ENCODE measurements around the gene SPSB2.
"Not testable (repeated sequence)": the region's sequence is repeated elsewhere in the genome, so short reads cannot be mapped to it uniquely, and the experiment has no call there.

The SPSB2 gene

DNA sequence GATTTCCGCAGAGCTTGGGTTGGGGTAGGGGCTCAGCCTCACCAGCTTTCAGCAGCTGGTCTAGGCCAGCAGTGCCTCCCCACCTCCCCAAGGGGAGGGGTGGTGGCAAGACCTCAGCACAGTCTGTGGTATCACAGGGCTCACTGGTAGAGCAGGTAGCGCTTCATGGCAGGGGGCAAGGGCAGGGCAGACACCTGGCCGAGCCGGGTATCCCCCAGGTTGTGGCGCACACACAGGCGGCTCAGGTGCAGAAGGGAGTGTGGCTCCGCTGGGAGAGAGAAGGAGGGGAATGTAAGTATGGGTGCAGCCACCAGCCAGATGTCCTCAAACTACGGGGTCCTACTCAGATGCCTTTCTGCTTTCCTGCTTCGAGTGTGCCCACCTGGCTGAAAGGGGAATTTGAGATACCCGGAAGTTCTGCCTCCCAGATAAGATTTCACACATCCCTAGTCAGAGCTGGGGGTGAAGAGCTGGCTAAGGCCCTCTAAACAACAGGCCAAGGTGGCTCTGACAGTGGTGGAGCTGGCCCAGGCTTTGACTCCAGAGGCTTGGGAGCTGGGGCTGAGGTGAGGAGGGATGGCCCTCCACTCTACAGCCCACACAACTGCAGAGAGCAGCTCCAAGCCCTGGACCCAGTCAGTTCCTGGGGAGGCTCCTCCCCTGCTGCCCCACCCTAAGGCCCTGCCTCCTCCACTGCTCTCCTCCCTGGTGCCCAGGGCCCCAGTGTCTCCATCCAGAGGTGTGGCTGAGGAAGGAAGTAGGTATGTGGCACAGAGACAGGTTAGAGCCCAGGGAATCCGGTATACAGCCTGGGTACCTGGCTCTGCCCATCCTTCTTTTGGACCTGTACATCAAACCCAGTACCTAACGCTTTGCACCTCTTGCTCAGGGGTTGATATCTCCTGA is 1.8 kb downstream of the SPSB2 start:
- peak overlapping the region; percentile 88 for H3K27ac Mint-ChIP-seq
- peaks cover 51% of the 10 kb centered on the region for H3K4me1 Mint-ChIP-seq (ENCODE audit: low read depth)
- H3K4me3 Mint-ChIP-seq: peak overlapping the region; percentile 93
- DNase-seq (ENCODE audit: low spot score): peak; percentile 50
- H3K36me3 Mint-ChIP-seq (ENCODE audit: low read depth): peaks cover 51% of the 10 kb centered on the region
- H3K27me3 Mint-ChIP-seq (ENCODE audit: low read depth): no peaks in the 10 kb centered on the region
- no peaks in the 10 kb centered on the region for H3K9me3 Mint-ChIP-seq

- Mint-ChIP-seq H3K36me3 (ENCODE audit: low read depth) (peaks cover 55% of the 10 kb centered on the region), H3K27ac (peak overlapping the region; percentile 31), H3K4me3 (peak overlapping the region; percentile 93), H3K4me1 (ENCODE audit: low read depth) (peaks cover 49% of the 10 kb centered on the region)
- H3K27me3 Mint-ChIP-seq (ENCODE audit: low read depth); DNase-seq (ENCODE audit: low spot score); H3K9me3 Mint-ChIP-seq: not testable (repeated sequence)
These were observed 2.8 kb downstream of the SPSB2 start for GRCh38 chr12:6870304-6870703.

DNA sequence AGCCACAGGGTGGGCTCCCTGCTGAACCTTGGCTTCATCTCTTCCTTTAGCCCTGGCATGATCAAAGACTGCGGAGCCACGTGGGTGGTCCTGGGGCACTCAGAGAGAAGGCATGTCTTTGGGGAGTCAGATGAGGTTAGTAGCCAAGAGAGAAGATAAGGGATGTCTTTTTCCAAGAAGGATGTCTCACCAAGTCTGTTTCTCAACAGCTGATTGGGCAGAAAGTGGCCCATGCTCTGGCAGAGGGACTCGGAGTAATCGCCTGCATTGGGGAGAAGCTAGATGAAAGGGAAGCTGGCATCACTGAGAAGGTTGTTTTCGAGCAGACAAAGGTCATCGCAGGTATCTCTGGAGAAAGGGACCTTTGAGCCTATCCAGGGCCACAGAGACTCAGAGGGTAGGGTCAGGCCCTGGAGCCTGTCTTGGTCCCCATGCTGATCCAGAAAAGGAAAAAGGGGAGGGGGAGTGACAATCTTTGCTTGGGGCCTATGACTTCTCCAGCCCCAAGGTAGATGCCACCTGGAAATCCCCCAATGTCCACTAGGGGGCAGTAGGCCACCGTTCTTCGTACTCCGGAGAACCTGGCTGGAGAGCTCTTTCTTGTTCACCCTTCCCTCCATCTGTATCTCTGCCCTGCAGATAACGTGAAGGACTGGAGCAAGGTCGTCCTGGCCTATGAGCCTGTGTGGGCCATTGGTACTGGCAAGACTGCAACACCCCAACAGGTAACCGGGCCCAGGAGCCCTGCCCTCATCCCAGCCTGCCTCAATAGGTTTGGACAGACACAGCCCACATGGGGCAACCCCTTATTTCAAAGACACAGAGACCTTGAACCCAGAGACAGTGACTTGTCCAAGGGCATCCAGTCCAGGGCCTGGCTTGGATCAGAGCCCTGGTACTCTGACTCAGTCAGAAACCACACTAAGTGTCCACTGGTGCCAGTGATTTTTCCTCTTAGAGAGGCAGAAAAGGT is 3.8 kb downstream of the SPSB2 start:
- H3K36me3 Mint-ChIP-seq (ENCODE audit: low read depth): peaks cover 60% of the 10 kb centered on the region
- H3K4me1 Mint-ChIP-seq (ENCODE audit: low read depth): peaks cover 47% of the 10 kb centered on the region
- no peaks in the 10 kb centered on the region for H3K9me3 Mint-ChIP-seq

DNA sequence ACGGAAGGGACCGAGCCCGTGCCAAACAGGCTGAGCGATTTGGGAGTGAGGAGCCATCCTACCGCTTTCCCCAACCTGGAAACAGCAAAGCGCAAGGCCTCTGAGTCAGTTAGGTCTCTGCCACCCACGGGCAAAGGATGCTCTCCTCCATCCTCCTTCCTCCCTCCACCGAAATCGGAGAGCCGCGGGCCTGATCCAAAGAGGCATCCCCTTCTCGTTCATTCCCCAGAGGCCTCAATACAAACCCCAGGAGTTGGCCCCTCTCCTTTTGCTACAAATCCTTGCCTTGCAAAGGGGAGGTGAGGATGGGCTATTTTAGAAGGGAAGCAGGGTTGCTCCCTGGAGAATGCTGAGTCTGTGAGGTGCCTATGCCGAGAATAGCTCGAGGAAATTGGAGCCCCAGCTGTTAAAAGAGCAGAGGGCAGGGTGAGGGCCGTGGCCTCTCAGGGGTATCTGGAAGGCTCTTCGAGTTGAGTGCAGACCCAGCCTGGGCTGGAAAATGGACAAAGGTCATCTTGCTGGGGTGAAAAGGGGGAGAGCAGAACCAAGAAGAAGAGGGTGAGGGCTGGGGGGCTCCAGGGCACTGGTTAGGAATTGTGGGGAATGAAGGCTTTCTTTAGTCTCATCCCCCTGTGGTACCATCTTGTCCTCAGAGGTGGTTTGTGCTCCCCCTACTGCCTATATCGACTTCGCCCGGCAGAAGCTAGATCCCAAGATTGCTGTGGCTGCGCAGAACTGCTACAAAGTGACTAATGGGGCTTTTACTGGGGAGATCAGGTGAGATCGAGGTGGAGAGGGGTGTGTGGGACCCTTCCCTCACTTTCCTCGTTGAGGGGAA is 4.7 kb downstream of the SPSB2 start:
- Mint-ChIP-seq H3K27me3 (ENCODE audit: low read depth) (no peaks in the 10 kb centered on the region), H3K9me3 (no peaks in the 10 kb centered on the region), H3K4me3 (peak overlapping the region; percentile 93), H3K36me3 (ENCODE audit: low read depth) (peaks cover 65% of the 10 kb centered on the region), H3K27ac (peak overlapping the region; percentile 80), H3K4me1 (ENCODE audit: low read depth) (peaks cover 44% of the 10 kb centered on the region)
- no peak for DNase-seq (ENCODE audit: low spot score)

More for the DNA sequence above, 3.8 kb downstream of the SPSB2 start:
- DNase-seq (ENCODE audit: low spot score): peak; percentile 71
- H3K4me3 Mint-ChIP-seq: peak overlapping the region; percentile 93
- H3K27ac Mint-ChIP-seq: peak overlapping the region; percentile 80
- no peaks in the 10 kb centered on the region for H3K27me3 Mint-ChIP-seq (ENCODE audit: low read depth)

DNA sequence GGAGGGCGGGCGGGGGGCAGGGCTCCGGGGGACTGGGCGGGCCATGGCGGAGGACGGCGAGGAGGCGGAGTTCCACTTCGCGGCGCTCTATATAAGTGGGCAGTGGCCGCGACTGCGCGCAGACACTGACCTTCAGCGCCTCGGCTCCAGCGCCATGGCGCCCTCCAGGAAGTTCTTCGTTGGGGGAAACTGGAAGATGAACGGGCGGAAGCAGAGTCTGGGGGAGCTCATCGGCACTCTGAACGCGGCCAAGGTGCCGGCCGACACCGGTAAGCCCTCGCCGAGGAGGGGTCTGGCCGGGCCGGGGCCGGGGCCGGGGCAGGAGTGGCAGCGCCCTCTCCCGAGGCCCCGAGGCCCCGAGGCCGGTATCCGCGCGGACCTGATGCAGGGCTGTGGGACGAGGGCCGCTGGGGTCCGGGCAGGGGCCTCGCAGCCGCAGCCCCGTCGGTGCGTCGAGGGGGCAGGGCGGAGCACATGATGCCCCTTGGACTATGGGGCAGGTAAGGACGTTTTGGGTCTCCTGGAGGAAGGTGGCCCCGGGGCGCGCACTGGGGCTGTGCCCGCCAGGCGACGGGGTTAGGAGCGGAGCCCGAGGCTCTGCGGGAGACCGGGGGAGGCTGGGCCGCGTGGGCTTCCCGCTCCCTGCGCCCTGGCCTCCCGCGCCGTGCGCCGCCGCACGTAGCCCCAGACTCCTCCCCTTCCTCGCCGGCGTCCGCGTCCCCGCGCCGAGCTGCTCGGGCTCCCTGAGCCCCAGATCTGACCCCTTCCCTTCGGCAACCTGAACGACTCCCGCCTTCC is 5.5 kb downstream of the SPSB2 start, which contains the start of gene TPI1:
TSS of gene TPI1 (plus strand) at position 119 of the 798 bp plus-strand sequence. CDS start at position 155, 36 bp downstream.
- Mint-ChIP-seq H3K27ac (peak within 1 kb of the TSS; percentile 92), H3K4me3 (peak within 1 kb of the TSS; percentile 93), H3K36me3 (ENCODE audit: low read depth) (peaks cover 69% of the 10 kb centered on the region), H3K9me3 (no peaks in the 10 kb centered on the region), H3K27me3 (ENCODE audit: low read depth) (no peaks in the 10 kb centered on the region), H3K4me1 (ENCODE audit: low read depth) (peaks cover 46% of the 10 kb centered on the region)
- DNase-seq (ENCODE audit: low spot score): peak; percentile 81

DNA sequence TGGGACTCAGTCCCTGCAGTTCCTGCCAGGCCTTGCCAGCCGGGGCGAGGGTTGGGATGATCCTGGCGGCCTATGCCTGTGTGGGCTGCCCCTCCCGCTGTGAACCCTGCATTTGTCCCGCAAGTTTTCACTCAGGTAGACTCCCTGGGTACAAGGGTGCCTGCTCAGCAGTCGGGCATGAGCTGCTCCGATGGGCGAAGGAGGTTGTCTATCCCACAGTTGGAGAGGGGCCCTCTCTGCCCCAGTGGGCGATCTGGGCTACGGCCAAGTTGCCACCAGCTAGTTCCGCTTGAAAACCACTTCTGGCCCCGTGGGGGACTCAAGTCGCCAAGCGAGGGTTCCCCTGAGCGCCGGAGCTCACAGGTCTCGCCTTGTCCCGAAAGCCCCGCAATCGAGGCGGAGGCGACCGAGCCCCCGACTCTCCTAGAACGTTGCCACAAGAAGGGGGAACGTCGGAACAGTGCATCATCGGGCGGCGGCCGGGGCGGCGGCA is 6.1 kb downstream of the SPSB2 start:
- peaks cover 42% of the 10 kb centered on the region for H3K4me1 Mint-ChIP-seq (ENCODE audit: low read depth)
- H3K9me3 Mint-ChIP-seq: no peaks in the 10 kb centered on the region
- no peaks in the 10 kb centered on the region for H3K27me3 Mint-ChIP-seq (ENCODE audit: low read depth)
- peaks cover 70% of the 10 kb centered on the region for H3K36me3 Mint-ChIP-seq (ENCODE audit: low read depth)
- H3K27ac Mint-ChIP-seq: peak overlapping the region; percentile 92
- DNase-seq (ENCODE audit: low spot score): no peak
- H3K4me3 Mint-ChIP-seq: peak overlapping the region; percentile 92

GRCh38 chr12:6866163-6866919 is 6.8 kb downstream of the SPSB2 start:
- Mint-ChIP-seq H3K27ac (no peak overlapping the region), H3K4me1 (ENCODE audit: low read depth) (peaks cover 37% of the 10 kb centered on the region), H3K9me3 (no peaks in the 10 kb centered on the region), H3K36me3 (ENCODE audit: low read depth) (peaks cover 70% of the 10 kb centered on the region), H3K27me3 (ENCODE audit: low read depth) (no peaks in the 10 kb centered on the region), H3K4me3 (peak overlapping the region; percentile 92)
- no peak for DNase-seq (ENCODE audit: low spot score)

DNA sequence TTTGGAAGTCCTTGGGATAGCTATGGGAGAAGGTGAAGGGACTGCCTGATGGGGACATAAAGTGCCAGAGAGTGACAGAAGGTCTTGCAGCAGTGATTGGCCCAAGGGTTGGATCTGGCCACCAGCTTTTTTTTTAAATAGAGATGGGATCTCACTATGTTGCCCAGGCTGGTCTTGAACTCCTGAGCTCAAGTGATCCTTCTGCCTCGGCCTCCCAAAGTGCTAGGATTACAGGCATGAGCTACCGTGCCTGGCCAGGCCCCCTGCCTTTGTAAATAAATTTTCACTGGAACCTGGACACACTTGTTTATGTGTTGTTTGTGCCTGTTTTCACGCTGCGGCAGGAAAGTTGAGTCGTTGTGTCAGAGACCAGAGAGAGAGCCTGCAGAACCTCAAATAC is 7.8 kb downstream of the SPSB2 start:
- not testable (repeated sequence) for H3K9me3 Mint-ChIP-seq; DNase-seq (ENCODE audit: low spot score); H3K27me3 Mint-ChIP-seq (ENCODE audit: low read depth); H3K27ac Mint-ChIP-seq
- Mint-ChIP-seq H3K4me3 (peak overlapping the region; percentile 30), H3K4me1 (ENCODE audit: low read depth) (peaks cover 28% of the 10 kb centered on the region), H3K36me3 (ENCODE audit: low read depth) (peaks cover 71% of the 10 kb centered on the region)

DNA sequence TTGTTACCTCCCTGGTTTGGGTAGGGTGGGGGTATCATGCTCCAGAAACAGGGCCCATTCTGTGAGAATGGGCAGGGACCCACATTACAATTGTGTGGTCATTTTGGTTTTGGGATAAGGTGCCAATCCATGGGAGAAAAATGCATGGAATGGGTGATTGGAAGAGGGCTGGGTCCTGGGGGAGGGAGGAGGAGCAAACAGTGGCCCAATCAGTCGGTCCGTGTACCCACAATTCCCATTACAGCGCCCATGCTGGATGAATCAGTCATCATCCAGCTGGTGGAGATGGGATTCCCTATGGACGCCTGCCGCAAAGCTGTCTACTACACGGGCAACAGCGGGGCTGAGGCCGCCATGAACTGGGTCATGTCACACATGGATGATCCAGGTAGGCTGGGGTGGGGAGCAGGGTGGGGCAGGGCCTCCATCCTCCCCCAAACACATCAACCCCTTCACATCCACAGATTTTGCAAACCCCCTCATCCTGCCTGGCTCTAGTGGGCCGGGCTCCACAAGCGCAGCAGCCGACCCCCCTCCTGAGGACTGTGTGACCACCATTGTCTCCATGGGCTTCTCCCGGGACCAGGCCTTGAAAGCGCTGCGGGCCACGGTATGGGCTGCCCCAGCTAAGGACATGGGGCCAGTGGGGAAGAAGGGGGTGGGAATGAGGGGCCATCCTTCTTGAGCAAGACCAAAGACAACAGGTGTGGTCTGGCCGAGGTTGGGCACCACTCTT is 9.3 kb downstream of the SPSB2 start:
- no peak for DNase-seq (ENCODE audit: low spot score)
- no peaks in the 10 kb centered on the region for H3K27me3 Mint-ChIP-seq (ENCODE audit: low read depth)
- H3K4me3 Mint-ChIP-seq: no peak overlapping the region
- H3K9me3 Mint-ChIP-seq: no peaks in the 10 kb centered on the region
- peaks cover 58% of the 10 kb centered on the region for H3K36me3 Mint-ChIP-seq (ENCODE audit: low read depth)
- H3K27ac Mint-ChIP-seq: peak overlapping the region; percentile 58
- peaks cover 13% of the 10 kb centered on the region for H3K4me1 Mint-ChIP-seq (ENCODE audit: low read depth)

GRCh38 chr12:6863033-6863432 is 10.1 kb downstream of the SPSB2 start:
- peaks cover 7% of the 10 kb centered on the region for H3K4me1 Mint-ChIP-seq (ENCODE audit: low read depth)

GRCh38 chr12:6861391-6861790 is 11.7 kb downstream of the SPSB2 start:
- Mint-ChIP-seq H3K4me3 (no peak overlapping the region), H3K9me3 (no peaks in the 10 kb centered on the region), H3K4me1 (ENCODE audit: low read depth) (peaks cover 4% of the 10 kb centered on the region), H3K27ac (no peak overlapping the region), H3K27me3 (ENCODE audit: low read depth) (no peaks in the 10 kb centered on the region), H3K36me3 (ENCODE audit: low read depth) (peaks cover 64% of the 10 kb centered on the region)
- DNase-seq (ENCODE audit: low spot score): no peak

More at GRCh38 chr12:6863033-6863432, 10.1 kb downstream of the SPSB2 start:
- Mint-ChIP-seq H3K27ac (peak overlapping the region; percentile 58), H3K27me3 (ENCODE audit: low read depth) (no peaks in the 10 kb centered on the region), H3K9me3 (no peaks in the 10 kb centered on the region), H3K4me3 (no peak overlapping the region), H3K36me3 (ENCODE audit: low read depth) (peaks cover 53% of the 10 kb centered on the region)
- no peak for DNase-seq (ENCODE audit: low spot score)
